Gastroesophageal sphincter (tissue), 4 donors: ENCODE data around the gene KIAA2012. TPM values are rescaled to one million over a fixed set of nuclear protein-coding genes. Genes with fewer than 3 reads are reported as not detected.

ENCODE experiments used
- ATAC-seq: fragments of 150-250 bp; one replicate; pipeline ENCODE4 v1.9.1; 2016; ENCODE audit warnings: mild to moderate bottlenecking, moderate library complexity
- H3K27ac ChIP-seq, 4 donors: fragments of 200-600 bp; sonication (generic) in 3 of 4; 1 replicate in 3 of 4; 2 replicates in 1 of 4; pipeline ENCODE4 v1.5.1; 2016 to 2019
- H3K27me3 ChIP-seq: fragments of 200-600 bp; sonication (generic); one replicate; pipeline ENCODE4 v1.5.1; 2019
- H3K36me3 ChIP-seq, 2 donors: fragments of 200-600 bp; sonication (generic); one replicate each; pipeline ENCODE4 v1.5.1; 2019; ENCODE audit warnings: control low read depth in 1 of 2
- H3K4me1 ChIP-seq, 3 donors: fragments of 200-600 bp; sonication (generic); 1 replicate in 2 of 3; 2 replicates in 1 of 3; pipeline ENCODE4 v1.5.1; 2016 to 2019; ENCODE audit warnings: control low read depth in 2 of 3
- H3K4me3 ChIP-seq, 2 donors: fragments of 200-600 bp; sonication (generic); one replicate each; pipeline ENCODE4 v1.5.1; 2019; ENCODE audit warnings: mild to moderate bottlenecking in 1 of 2, moderate library complexity in 1 of 2
- H3K9me3 ChIP-seq, 3 donors: fragments of 200-600 bp; sonication (generic); one replicate each; pipeline ENCODE4 v1.5.1; 2017 to 2019; ENCODE audit warnings: control low read depth in 2 of 3
- CTCF ChIP-seq, 4 experiments: fragments of 200-600 bp in 2 of 4; fragments of 450-650 bp in 2 of 4; sonication (generic) in 1 of 4; IDR thresholded peaks; one replicate each; pipeline ENCODE4 v1.5.1; 2017 to 2019; ENCODE audit warnings: antibody characterized with exemption in 4 of 4, mild to moderate bottlenecking in 2 of 4, moderate library complexity in 2 of 4
- EP300 ChIP-seq: sonication (generic); formaldehyde crosslinking; IDR thresholded peaks from one replicate; pipeline ENCODE4 v1.6.1; 2017; ENCODE audit warnings: antibody characterized with exemption, mild to moderate bottlenecking
- POLR2A ChIP-seq, 2 donors: fragments of 450-650 bp; IDR thresholded peaks; one replicate each; pipeline ENCODE4 v1.6.1; 2017; ENCODE audit warnings: antibody characterized with exemption in 2 of 2, mild to moderate bottlenecking in 2 of 2, moderate library complexity in 1 of 2
- POLR2AphosphoS5 ChIP-seq: sonication (generic); formaldehyde crosslinking; IDR thresholded peaks from one replicate; pipeline ENCODE4 v1.6.1; 2017; ENCODE audit warnings: antibody characterized with exemption
- WGBS, 2 donors: methylation state at CpG; one replicate each; pipeline ENCODE4 v1.1.5; 2018; ENCODE audit warnings: low coverage in 1 of 2; 5-methylcytosine and 5-hydroxymethylcytosine counted together
- total RNA-seq, 4 donors: library from RNA; depleted of rRNA; stranded (reverse); fragments of >200 nt; gene quantifications; one replicate each; pipeline ENCODE4 v1.1.0, GENCODE V29; 2016

Gene KIAA2012
- total RNA-seq, 4 donors from 2014 or later, result not detected

- H3K4me3 ChIP-seq, result peak overlapping the region; percentile 7 to 74
- ATAC-seq, result no peak
- peak overlapping the region; percentile 69 to 99 (median 88) for H3K27ac ChIP-seq
Measured at GRCh38 chr2:202038471-202039277, 34.4 kb upstream of the KIAA2012 start.

GRCh38 chr2:202039278-202040078 is 33.6 kb upstream of the KIAA2012 start:
- 23 to 25% methylated on average over 13 of the region's 13 CpGs for WGBS, 2 donors
- no peak for ATAC-seq
- Histone ChIP-seq H3K4me1 (peaks cover 3 to 60% (median 4%) of the 10 kb centered on the region in 3 donors), H3K4me3 (peak overlapping the region; percentile 14 to 74), H3K9me3 (no peaks in the 10 kb centered on the region), H3K36me3 (no peaks in the 10 kb centered on the region), H3K27me3 (no peaks in the 10 kb centered on the region), H3K27ac (peak overlapping the region; percentile 69 to 99 (median 88))
- TF ChIP-seq POLR2A (IDR thresholded peaks at IDR 0.05) (no peak), CTCF (IDR thresholded peaks at IDR 0.05) (no peak), EP300 (no peak), POLR2AphosphoS5 (no peak)

More at GRCh38 chr2:202038471-202039277, 34.4 kb upstream of the KIAA2012 start:
- H3K4me1 ChIP-seq, result peaks cover 3 to 60% (median 4%) of the 10 kb centered on the region in 3 donors
- 20 to 33% methylated on average over 4 of the region's 4 CpGs for WGBS, 2 donors
- no peaks in the 10 kb centered on the region for H3K9me3 ChIP-seq
- H3K36me3 ChIP-seq, result no peaks in the 10 kb centered on the region
- no peaks in the 10 kb centered on the region for H3K27me3 ChIP-seq
- TF ChIP-seq EP300 (no peak), POLR2A (IDR thresholded peaks at IDR 0.05) (no peak), POLR2AphosphoS5 (no peak), CTCF (IDR thresholded peaks at IDR 0.05) (no peak)

DNA sequence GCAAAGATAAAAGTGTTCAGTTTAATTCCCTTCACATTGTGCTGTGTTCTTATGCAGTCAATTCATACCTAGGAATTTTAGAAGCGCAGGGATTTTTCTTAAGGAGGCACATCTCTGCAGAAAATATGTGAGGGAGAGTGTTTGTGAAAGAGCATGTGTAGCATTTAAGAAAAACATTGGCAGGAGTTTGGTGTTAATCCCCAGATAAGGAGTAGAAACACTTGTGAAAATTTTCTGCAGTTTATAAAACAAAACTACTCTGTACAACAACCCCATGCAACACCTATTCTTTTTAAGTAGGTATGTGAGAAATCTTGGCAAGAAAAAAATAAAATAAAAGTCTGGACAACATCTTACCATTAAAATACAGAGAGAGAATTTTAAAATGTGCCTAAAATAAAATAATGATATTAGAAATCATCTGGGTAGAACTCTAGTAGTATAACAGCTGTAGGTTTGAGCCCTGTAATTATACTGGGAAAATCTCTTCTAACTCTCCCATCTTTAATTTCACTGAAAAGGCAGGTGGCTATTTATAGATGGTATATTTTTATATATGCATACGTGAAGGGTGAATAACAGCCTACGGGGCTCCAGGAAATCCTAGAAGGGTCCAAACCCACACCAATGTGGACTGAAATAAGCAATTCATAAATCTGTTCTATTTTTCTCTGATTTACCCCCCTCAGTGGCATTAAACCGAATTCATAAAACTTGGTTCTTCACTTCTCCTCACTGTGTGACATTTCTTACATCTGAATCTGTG is 32.8 kb upstream of the KIAA2012 start:
- Histone ChIP-seq H3K9me3 (no peaks in the 10 kb centered on the region), H3K4me1 (peaks cover 2 to 53% (median 3%) of the 10 kb centered on the region in 3 donors), H3K36me3 (no peaks in the 10 kb centered on the region), H3K4me3 (no peak overlapping the region), H3K27ac (peak overlapping the region; percentile 48 to 99 (median 88)), H3K27me3 (no peaks in the 10 kb centered on the region)
- no peak for ATAC-seq
- TF ChIP-seq EP300, result no peak
- no peak for TF ChIP-seq POLR2AphosphoS5
- TF ChIP-seq POLR2A (IDR thresholded peaks at IDR 0.05), result no peak
- TF ChIP-seq CTCF (IDR thresholded peaks at IDR 0.05), result no peak
- WGBS, 2 donors, result 38 to 63% methylated on average over 3 to 4 of the region's 4 CpGs

DNA sequence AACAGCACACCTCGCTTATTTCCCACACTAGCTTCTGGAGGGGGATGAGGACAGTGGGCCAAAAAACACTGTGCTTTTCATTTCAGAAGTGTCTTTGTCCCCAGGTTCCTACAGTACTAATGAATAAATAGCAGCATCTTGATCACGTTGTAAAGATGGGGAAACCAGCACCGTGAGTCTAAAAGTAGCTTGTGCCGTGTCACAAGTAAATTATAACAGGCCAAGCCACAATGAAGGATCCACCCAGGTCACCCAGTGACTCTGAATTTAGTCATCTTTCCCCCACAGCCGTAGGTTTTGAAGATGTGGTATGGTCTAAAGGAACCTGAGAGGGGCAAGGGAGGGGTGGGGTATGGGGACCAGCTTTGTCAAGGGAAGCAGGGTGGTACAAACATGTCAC is 30.6 kb upstream of the KIAA2012 start:
- Histone ChIP-seq H3K4me1 (peaks cover 0 to 39% (median 3%) of the 10 kb centered on the region in 3 donors), H3K36me3 (no peaks in the 10 kb centered on the region), H3K9me3 (no peaks in the 10 kb centered on the region), H3K27ac (no peak overlapping the region), H3K27me3 (no peaks in the 10 kb centered on the region), H3K4me3 (no peak overlapping the region)
- no peak for ATAC-seq
- TF ChIP-seq POLR2AphosphoS5, result no peak
- TF ChIP-seq POLR2A (IDR thresholded peaks at IDR 0.05), result no peak
- TF ChIP-seq EP300, result no peak
- TF ChIP-seq CTCF (IDR thresholded peaks at IDR 0.05), result no peak
- WGBS, 2 donors, result 82 to 93% methylated on average over 4 to 5 of the region's 5 CpGs
